Subcutaneous adipose tissue (tissue), 4 donors: ENCODE measurements around the gene CCDC148. TPM values are rescaled to one million over a fixed set of nuclear protein-coding genes. Genes with fewer than 3 reads are reported as not detected.

Experiments used
- CTCF ChIP-seq: fragments of 450-650 bp; IDR thresholded peaks from one replicate; pipeline ENCODE4 v1.5.1; 2016; ENCODE audit warnings: low read depth, mild to moderate bottlenecking, control low read depth, antibody characterized with exemption, moderate library complexity
- total RNA-seq, 4 donors: library from RNA; depleted of rRNA; stranded (reverse); fragments of >200 nt; gene quantifications; one replicate each; pipeline ENCODE4 v1.1.0, GENCODE V29; 2016

The CCDC148 gene
- total RNA-seq, 4 donors from 2014 or later: 0.51 to 2.0 (median 1.3) TPM

- TF ChIP-seq CTCF: no peak
Measured at GRCh38 chr2:158179660-158180059, 276.9 kb downstream of the CCDC148 start.

- no peak for TF ChIP-seq CTCF
Measured at GRCh38 chr2:158178646-158179045, 277.9 kb downstream of the CCDC148 start.

- no peak for TF ChIP-seq CTCF
Measured at GRCh38 chr2:158174956-158175355, 281.6 kb downstream of the CCDC148 start.

- TF ChIP-seq CTCF: no peak
Measured at GRCh38 chr2:158174495-158174894, 282.1 kb downstream of the CCDC148 start.

- TF ChIP-seq CTCF: no peak
Measured at GRCh38 chr2:158172719-158173118, 283.8 kb downstream of the CCDC148 start.

GRCh38 chr2:158154596-158154995 is 302.0 kb downstream of the CCDC148 start:
- TF ChIP-seq CTCF: no peak

GRCh38 chr2:158153270-158154015 is 303.1 kb downstream of the CCDC148 start:
- TF ChIP-seq CTCF: no peak
